ENCODE data around the gene NR4A1.

GRCh38 chr12:52080403-52081251 lies 29.4 kb downstream of the NR4A1 start:
- TF ChIP-seq CHD2 (IDR thresholded peaks at IDR 0.05; ENCODE audit: low read length, partially characterized antibody) (no peak), CTCF (IDR thresholded peaks at IDR 0.05) (no peak), EZH2phosphoT487 (IDR thresholded peaks at IDR 0.05; ENCODE audit: borderline replicate concordance, low read depth) (no peak), GABPA (IDR thresholded peaks at IDR 0.05; ENCODE audit: low read depth) (no peak), JUND (IDR thresholded peaks at IDR 0.05) (no peak), SMC3 (IDR thresholded peaks at IDR 0.05; ENCODE audit: low read depth, low read length) (no peak), GATA2 (CRISPR knock-in tag; IDR thresholded peaks at IDR 0.05) (no peak), POLR2AphosphoS5 (IDR thresholded peaks at IDR 0.05; ENCODE audit: low read depth, low read length) (no peak), NFIC (IDR thresholded peaks at IDR 0.05; ENCODE audit: borderline replicate concordance) (no peak), MAX (IDR thresholded peaks at IDR 0.05; ENCODE audit: low read depth) (no peak), RCOR1 (IDR thresholded peaks at IDR 0.05; ENCODE audit: low read length) (no peak)

Measured in SK-N-SH (cell line).